ENCODE data around the gene INPP5J. TPM values are rescaled to one million over a fixed set of nuclear protein-coding genes. Genes with fewer than 3 reads are reported as not detected.

The INPP5J gene
- total RNA-seq, 3 donors from 2014 or later = 21.3 to 44.0 (median 24.1) TPM

GRCh38 chr22:31143537-31143936 lies 20.8 kb downstream of the INPP5J start:
- intact Hi-C loops (cut with DNase I, micrococcal nuclease) = loop anchor here in 1 of 2 donors (10.0 kb wide), 1 partner anchor 189 kb away; no protein-coding TSS in a partner anchor
- DNase-seq (no peak), ATAC-seq (no peak)
- H3K4me1 ChIP-seq (ENCODE audit: low read depth) = no peaks in the 10 kb centered on the region
- TF ChIP-seq, protein P1, sequence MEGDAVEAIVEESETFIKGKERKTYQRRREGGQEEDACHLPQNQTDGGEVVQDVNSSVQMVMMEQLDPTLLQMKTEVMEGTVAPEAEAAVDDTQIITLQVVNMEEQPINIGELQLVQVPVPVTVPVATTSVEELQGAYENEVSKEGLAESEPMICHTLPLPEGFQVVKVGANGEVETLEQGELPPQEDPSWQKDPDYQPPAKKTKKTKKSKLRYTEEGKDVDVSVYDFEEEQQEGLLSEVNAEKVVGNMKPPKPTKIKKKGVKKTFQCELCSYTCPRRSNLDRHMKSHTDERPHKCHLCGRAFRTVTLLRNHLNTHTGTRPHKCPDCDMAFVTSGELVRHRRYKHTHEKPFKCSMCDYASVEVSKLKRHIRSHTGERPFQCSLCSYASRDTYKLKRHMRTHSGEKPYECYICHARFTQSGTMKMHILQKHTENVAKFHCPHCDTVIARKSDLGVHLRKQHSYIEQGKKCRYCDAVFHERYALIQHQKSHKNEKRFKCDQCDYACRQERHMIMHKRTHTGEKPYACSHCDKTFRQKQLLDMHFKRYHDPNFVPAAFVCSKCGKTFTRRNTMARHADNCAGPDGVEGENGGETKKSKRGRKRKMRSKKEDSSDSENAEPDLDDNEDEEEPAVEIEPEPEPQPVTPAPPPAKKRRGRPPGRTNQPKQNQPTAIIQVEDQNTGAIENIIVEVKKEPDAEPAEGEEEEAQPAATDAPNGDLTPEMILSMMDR (IDR thresholded peaks at IDR 0.05) = no peak
- H3K9me3 ChIP-seq = peaks cover 5% of the 10 kb centered on the region
- no peaks in the 10 kb centered on the region for H3K36me3 ChIP-seq (ENCODE audit: low read depth)
- H3K4me3 ChIP-seq = no peak overlapping the region

GRCh38 chr22:31144223-31144622 lies 21.5 kb downstream of the INPP5J start:
- TF ChIP-seq, protein P1 (IDR thresholded peaks at IDR 0.05) = no peak
- H3K4me1 ChIP-seq (ENCODE audit: low read depth) = peaks cover 4% of the 10 kb centered on the region
- intact Hi-C loops (cut with DNase I, micrococcal nuclease) = loop anchor here in 1 of 2 donors (10.0 kb wide), 1 partner anchor 189 kb away; no protein-coding TSS in a partner anchor
- no peak overlapping the region for H3K4me3 ChIP-seq
- H3K36me3 ChIP-seq (ENCODE audit: low read depth) = no peaks in the 10 kb centered on the region
- DNase-seq (no peak), ATAC-seq (peak; percentile 73)
- H3K9me3 ChIP-seq = peaks cover 5% of the 10 kb centered on the region

GRCh38 chr22:31148488-31148887 lies 25.7 kb downstream of the INPP5J start:
- TF ChIP-seq, protein P1 (IDR thresholded peaks at IDR 0.05) = no peak
- Histone ChIP-seq H3K9me3 (peaks cover 5% of the 10 kb centered on the region), H3K36me3 (ENCODE audit: low read depth) (no peaks in the 10 kb centered on the region), H3K4me1 (ENCODE audit: low read depth) (peaks cover 4% of the 10 kb centered on the region), H3K4me3 (no peak overlapping the region)
- ATAC-seq (no peak), DNase-seq (no peak)
- intact Hi-C loops (cut with DNase I, micrococcal nuclease) = loop anchor here in 1 of 2 donors (5.0 to 10.0 kb wide), 2 partner anchors 41 to 194 kb away; partner anchors contain the start of gene SELENOM

DNA sequence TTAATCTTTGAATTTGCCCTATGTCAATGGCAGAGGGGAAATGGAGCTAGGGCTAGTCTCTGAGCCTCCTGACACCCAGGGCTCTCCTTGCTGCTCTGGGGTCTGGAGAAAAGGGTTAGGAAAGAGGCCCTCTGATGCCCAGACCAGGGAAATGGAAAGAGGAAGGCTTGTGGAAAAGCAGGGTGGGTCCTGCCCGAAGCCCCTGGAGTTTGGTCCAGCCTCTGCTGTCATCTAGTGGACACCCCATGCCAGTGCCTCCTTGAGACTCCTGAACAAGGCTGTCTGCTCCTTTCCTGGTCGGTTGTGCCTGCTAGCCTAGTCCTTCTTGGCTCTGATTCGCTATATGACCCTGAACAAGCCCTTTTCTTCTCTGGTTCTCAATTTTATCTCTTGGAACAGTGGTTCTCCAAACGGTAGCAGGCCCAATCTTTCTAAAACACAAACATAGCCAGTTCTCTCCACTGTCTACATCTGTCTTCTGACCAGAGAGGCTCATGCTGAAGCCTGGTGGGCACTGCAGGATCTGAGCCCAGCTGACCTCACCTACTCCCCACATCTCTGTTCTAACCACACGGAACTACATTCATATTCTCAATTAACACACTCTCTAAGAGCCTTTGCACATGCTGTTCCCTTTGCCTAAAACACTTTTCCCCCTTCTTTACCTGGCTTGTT lies 26.3 kb downstream of the INPP5J start:
- intact Hi-C loops (cut with DNase I, micrococcal nuclease) = loop anchor here in 1 of 2 donors (5.0 to 10.0 kb wide), 2 partner anchors 42 to 194 kb away; partner anchors contain the start of gene SELENOM

GRCh38 chr22:31150615-31151014 lies 27.8 kb downstream of the INPP5J start:
- intact Hi-C loops (cut with DNase I, micrococcal nuclease) = no loop called here

More for the DNA sequence above, 26.3 kb downstream of the INPP5J start:
- ATAC-seq (peak; percentile 93), DNase-seq (peak in 2 of 3 donors; percentile 70 to 73)
- H3K4me1 ChIP-seq (ENCODE audit: low read depth) = peaks cover 4% of the 10 kb centered on the region
- TF ChIP-seq, protein P1 (IDR thresholded peaks at IDR 0.05) = peak; percentile 78
- no peaks in the 10 kb centered on the region for H3K36me3 ChIP-seq (ENCODE audit: low read depth)
- H3K9me3 ChIP-seq = peaks cover 5% of the 10 kb centered on the region
- no peak overlapping the region for H3K4me3 ChIP-seq

More at GRCh38 chr22:31150615-31151014, 27.8 kb downstream of the INPP5J start:
- Histone ChIP-seq H3K36me3 (ENCODE audit: low read depth) (no peaks in the 10 kb centered on the region), H3K9me3 (peaks cover 5% of the 10 kb centered on the region), H3K4me3 (no peak overlapping the region), H3K4me1 (ENCODE audit: low read depth) (peaks cover 4% of the 10 kb centered on the region)
- TF ChIP-seq, protein P1 (IDR thresholded peaks at IDR 0.05) = no peak
- DNase-seq = no peak
- ATAC-seq = peak; percentile 37

All from mucosa of descending colon (tissue), 3 donors.